GM10248 (cell line): ENCODE data around the gene RAB35.
"Not testable (repeated sequence)": the region's sequence is repeated elsewhere in the genome, so short reads cannot be mapped to it uniquely, and the experiment has no call there.

Experiments used
- CTCF ChIA-PET: fragments of 300-600 bp; sonication (Branson Sonifier 250); formaldehyde crosslinking; extraction: SDS; loops from one replicate; lab custom pipeline; 2021; ENCODE audit warnings: antibody characterized with exemption; lab: Yijun Ruan, JAX
- POLR2A ChIA-PET: fragments of 350-650 bp; sonication (Branson Sonifier 250); formaldehyde crosslinking; extraction: SDS; loops from one replicate; lab custom pipeline; 2020; ENCODE audit warnings: antibody characterized with exemption; lab: Yijun Ruan, JAX
- DNase-seq: peaks from one replicate; pipeline ENCODE4 v3.0.0; 2012; ENCODE audit errors: extremely low spot score
- TF ChIP-seq, protein P1 (sequence below): IDR thresholded peaks from 2 replicates; pipeline ENCODE4 v1.5.1; 2012; ENCODE audit warnings: mild to moderate bottlenecking, low read depth; ENCODE audit errors: extremely low read depth, missing control alignments, control extremely low read depth

Gene RAB35

DNA sequence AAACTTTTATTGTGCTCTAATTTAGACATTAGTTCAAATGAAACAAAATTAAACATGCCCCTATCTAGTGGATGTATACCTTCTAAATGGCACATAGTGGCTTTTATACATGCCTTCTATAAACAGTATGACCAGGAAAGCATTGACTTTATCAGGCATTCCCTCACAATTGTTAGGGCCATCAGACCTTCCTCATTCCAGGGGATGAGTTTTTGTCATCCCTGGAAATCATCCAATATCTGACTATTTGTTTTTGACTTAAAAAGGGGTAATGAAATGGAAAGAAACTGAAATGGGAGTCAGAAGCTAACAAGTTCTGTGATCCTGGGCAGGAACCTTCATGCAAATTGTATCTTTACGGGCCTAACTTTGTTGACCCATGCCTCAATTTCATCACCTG lies 69.5 kb downstream of the RAB35 start:
- DNase-seq, result no peak
- ChIA-PET CTCF (interaction anchor here (1.8 kb wide), 1 partner anchor 12 kb away, joined by 8 read pairs; no protein-coding TSS in a partner anchor), POLR2A (no interaction called here)
- TF ChIP-seq, protein P1, sequence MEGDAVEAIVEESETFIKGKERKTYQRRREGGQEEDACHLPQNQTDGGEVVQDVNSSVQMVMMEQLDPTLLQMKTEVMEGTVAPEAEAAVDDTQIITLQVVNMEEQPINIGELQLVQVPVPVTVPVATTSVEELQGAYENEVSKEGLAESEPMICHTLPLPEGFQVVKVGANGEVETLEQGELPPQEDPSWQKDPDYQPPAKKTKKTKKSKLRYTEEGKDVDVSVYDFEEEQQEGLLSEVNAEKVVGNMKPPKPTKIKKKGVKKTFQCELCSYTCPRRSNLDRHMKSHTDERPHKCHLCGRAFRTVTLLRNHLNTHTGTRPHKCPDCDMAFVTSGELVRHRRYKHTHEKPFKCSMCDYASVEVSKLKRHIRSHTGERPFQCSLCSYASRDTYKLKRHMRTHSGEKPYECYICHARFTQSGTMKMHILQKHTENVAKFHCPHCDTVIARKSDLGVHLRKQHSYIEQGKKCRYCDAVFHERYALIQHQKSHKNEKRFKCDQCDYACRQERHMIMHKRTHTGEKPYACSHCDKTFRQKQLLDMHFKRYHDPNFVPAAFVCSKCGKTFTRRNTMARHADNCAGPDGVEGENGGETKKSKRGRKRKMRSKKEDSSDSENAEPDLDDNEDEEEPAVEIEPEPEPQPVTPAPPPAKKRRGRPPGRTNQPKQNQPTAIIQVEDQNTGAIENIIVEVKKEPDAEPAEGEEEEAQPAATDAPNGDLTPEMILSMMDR, result no peak

- POLR2A ChIA-PET, CTCF ChIA-PET, DNase-seq: not testable (repeated sequence)
These were observed 71.2 kb downstream of the RAB35 start for GRCh38 chr12:120045367-120045766.
